ENCODE data around the gene MNAT1.
"Not testable (repeated sequence)": the region's sequence is repeated elsewhere in the genome, so short reads cannot be mapped to it uniquely, and the experiment has no call there.

Gene MNAT1

DNA sequence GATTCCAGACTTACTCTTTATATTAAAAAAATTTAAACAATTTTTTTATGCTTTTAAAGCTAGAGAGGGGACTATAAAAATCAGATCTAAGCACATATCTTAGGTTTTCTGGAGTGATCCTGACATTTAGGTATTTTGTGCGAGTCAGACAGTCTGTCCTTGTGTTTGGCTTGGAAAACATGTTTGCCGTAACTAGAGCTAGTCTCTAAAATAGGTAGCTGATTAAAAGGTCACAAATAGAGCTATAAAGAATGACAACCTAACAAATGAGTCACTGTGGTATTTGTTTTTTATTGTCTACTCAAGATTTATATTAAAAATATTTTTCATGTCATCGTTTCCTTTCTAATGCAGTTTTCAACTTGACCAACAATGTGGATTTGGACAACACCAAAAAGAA is 73.4 kb downstream of the MNAT1 start:
- no peak for DNase-seq

DNA sequence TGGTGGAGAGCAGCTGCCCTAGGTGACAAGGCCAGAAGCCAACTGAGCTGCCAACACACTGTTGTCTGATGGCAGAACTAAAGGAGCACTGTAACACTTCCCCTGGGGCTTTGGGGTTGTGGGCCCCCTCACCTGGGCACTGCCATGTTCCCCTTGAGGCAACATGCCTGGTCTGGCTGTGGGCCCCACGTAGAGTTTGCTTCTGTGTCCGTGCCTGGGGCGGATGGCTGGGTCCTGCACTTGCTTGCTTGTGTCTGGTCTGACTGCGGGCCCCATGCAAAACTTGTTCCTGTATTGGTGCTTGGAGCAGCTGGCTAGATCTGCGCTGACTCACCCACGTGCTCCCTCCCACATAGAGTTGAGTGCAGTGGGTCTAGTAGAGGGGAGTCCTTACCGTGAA is 78.4 kb downstream of the MNAT1 start:
- no peak for DNase-seq

DNA sequence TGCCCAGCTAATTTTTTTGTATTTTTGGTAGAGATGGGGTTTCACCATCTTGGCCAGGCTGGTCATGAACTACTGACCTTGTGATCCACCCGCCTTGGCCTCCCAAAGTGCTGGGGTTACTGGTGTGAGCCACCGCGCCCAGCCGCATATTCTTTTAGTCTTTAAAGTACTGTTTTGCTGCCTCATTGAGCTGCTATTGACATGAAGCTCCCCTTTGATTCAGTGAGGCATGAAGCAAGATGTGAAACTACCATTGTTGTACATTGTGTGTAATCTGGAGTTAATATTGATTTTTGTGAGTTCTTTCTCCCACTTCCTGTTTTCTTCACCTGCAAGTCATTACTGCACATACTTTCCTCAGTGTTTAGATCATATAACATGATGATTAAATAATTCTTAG is 80.8 kb downstream of the MNAT1 start:
- DNase-seq, result peak; percentile 26

DNA sequence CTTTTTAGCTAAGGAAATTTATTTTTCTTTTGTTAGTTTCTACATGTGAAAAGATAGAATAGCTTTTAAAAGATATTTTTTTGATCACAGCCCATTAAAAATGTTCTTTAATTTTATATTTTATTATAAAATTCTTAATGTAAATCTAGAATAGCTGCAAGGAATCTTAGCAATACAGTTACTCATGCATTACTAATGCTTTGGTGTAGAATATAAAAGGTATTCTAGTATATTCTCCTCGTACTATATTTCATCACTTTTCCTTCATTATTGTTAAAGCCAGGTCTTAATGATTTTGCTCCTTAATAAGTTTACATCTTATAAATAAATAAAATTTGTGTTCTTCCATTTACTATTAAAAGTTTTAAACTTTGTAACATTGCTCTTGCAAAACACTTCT is 82.6 kb downstream of the MNAT1 start:
- no peak for DNase-seq

DNA sequence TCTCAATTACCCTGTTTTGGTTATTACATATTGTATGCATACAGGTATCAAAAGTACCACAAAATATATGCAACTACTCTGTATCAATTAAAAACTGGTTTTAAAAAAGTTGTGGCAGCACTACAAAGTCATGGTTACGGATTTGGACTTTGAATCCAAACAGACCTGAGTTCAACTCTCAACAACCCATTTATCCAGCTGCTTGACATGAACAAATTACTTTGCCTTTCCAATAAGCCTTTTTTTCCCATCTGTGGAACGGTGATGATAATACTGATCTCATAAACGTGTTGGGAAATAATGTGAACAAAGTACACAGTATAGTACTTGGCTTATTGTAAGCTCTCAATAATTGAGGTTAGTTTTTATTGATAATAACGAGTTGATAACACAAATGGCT is 85.0 kb downstream of the MNAT1 start:
- no peak for DNase-seq

DNA sequence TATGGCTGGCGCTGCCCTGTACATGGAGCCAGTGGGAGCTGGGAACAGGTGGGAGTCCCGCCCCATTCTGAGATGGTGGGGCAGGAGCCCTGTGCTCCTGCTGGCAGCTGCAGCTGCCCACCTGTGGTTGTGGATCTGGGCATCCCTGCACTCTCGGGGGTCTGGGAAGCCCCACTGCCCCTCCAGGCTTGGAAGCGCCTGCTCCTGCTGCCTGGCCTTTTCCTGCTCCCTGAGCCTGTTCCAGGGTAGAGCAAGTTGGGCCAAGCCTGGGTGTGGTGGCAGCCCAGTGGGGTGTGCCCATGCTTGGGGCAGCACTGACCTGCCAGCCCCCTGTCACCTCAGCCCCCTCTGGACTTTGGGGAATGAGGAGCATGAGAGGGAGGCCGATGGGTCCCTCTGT is 104.0 kb downstream of the MNAT1 start:
- DNase-seq, result no peak

DNA sequence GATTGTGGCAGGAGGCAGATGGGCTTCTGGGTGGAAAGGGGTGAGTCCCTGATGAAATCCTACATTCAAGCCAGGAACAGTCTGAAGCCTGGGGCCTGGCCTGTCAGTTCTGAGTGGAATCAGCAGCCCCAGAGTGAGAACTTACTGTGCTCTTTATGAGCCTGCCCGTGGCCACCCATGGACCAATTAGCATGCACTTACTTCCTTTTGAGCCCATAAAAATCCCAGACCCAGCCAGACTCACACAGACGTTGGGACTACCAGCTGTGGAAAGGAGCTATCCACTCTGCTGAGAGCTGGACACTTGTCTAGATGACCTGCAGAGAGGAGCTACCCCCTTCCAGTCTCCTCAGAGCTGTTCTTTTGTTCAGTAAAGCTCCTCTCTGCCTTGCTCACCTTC is 104.5 kb downstream of the MNAT1 start:
- no peak for DNase-seq

DNA sequence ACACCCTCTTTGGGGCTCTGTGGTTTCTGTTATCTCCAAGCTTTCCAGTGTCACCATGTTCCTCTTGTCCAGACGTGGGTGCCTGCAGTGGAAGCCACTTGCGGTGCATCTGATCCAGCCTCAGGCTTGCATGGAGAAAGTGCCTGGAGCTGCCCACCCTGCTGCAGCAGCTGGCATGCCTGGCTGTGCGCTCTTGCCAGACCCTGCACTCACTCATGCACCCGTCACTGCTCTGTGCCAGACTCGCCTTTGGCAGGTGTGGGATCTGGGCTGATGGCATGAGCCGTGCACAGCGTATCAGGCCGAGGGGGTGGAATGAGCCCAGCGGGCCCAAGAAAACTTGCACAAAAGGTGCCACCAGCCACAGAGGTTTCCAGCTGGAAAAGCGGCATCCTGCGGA is 105.1 kb downstream of the MNAT1 start:
- DNase-seq, result no peak

DNA sequence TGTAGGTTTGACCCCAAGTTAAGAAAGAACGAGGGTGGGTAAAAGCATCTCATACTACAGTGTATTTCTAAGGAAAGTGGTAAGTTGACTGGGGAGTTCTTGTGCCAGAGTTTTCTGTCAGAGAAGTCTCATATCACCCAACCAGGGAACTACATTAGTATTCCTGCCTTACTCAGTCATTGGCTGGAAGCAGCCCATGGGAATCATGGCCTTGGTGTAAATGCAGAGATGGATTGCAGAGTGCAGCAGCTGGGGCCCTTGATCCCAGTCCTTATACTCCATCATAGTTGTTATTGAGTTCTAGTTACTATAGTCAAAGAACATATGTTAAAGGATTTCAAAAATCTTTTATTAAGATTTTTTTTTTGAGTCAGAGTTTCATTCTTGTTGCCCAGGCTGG is 105.8 kb downstream of the MNAT1 start:
- DNase-seq, result no peak

DNA sequence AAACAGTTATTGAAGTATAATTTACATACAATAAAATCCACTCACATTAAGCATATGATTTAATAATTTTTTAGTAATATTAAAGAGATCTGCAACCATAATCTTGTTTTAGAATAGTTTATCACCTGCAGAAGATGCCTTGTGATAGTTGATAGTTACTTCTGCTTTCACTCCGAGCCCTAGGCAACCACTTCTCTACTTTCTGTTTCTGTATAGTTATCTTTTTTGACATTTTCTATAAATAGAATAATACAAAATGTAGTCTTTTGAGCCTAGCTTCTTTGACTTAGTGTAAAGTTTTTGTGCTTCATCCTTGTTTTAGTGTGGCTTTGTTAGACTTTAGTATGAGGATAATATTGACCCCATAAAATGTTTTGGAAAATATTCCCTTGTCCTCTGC is 111.0 kb downstream of the MNAT1 start:
- no peak for DNase-seq

DNA sequence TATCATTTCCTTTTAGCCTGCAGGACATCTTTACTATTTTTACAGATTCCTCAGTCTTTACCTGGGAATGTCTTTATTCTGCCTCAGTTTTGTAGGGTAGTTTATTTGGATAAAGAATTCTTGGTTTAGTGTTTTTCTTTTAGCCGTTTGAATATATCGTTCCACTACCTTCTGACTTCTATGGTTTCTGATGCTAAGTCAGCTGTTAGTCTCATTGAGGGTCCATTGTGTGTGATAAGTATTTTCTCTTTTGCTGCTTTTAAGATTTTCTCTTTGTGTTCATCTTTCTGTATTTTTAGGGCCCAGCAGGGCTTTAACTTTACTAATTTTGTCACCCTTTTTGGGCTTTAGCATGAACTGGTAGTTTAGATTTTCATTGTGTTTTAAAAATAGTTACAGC is 113.5 kb downstream of the MNAT1 start:
- DNase-seq, result no peak

DNA sequence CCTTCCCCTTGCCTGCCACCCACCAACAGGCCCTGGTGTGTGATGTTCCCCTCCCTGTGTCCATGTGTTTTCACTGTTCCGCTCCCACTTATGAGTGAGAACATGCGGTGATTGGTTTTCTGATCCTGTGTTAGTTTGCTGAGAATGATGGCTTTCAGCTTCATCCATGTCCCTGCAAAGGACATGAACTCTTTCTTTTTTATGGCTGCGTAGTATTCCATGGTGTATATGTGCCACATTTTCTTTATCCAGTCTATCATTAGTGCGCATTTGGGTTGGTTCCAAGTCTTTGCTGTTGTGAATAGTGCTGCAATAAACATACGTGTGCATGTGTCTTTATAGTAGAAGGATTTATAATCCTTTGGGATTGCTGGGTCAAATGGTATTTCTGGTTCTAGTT is 117.1 kb downstream of the MNAT1 start:
- DNase-seq, result not testable (repeated sequence)

DNA sequence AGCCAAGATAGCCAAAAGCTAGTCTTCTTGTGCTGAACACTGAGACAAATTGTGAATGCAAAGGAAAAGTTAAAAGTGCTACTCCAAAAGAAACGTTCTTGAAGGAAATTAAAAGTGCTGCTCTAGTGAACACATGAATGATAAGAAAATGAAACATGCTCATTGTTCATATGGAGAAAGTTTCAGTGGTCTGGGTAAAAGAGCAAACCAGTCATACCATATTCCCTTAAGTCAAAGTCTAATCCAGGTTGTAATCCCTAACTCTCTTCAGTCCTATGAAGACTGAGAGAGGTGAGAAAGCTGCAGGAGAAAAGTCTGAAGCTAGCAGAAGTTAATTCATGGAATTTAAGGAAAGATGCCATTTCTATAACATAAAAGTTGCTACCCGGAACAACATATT is 121.5 kb downstream of the MNAT1 start:
- DNase-seq, result no peak

DNA sequence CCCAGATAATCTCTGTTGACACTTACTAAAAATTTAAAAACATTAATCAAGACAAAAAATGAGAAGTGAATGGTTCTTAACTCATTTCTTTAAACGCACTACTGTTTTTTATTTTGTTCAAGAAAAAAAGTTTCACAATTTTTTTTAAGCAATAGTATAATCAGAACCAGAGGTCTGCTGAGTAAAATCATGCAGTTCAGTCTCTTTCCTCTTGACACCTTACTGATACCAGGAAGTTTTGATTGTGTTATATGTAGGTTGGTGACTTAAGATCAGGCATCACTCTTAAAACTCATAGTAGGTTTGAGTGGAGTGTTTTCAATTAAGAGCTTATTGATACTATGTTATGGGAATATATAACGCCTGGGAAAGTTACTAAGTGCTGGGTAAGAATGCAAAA is 125.0 kb downstream of the MNAT1 start:
- no peak for DNase-seq

DNA sequence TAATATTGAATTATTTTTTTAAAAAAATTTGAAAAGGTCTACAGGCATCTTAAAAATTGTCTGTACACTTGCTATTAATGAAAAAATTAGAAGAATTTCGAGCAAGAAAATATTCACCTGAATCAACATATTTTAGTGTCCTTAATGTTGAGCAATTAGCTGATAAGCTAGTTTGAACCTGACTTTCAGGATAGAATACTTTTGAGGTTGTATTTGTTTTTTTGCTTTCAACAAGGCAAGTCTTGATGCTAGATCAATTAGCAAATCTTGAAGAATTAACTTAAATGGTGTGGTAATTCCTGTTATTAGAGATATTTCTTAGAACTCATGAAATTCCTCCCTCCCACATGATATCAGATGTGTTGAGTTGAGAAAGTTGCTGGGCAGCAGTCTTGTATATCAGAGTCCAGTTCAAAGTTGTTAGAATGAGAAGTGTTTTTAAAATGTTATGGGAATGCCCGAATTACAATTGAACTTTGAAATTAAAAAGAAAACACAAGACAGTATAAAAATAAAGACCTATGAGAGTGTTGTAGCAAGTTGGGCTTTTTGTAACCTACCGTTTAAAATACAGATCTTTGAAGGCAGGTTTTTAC is 127.1 kb downstream of the MNAT1 start:
- no peak for DNase-seq

DNA sequence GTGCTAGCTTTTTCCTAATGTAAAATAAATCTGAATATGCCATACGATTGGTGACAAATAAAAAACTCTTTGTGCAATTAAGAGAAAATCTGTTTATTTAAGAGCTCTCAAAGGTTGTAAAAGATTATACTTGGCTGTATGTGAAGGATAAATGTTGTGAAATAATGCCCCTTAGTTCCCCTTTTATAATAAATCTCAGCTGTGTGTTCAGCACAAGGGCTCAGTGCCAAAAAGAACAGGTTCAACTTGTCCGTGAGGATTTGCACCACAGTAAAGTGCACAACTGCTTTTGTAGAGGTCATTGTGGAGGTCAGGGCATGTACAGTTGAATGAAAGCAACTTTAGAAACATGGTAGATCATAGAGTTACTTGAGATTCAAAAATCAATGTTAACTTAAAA is 127.7 kb downstream of the MNAT1 start:
- peak; percentile 4 for DNase-seq

DNA sequence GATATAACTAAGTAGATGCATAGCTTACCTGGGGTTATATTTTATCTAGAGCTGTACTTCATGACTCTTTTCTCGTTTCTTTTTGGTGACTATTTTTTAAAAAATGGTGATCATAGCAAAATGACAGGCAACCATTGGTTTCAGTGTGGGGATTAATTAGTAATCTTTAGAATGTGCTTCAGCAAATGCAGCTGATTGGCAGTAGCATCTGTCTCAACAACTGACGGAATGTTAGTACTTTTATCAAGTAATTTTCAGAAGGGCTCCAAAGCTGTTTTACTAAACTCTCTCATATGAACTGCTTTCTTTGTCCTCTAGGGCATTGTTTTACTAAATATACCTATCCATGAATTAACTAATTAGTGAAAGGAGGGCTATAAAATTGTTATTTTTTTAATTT is 128.7 kb downstream of the MNAT1 start:
- DNase-seq, result no peak

DNA sequence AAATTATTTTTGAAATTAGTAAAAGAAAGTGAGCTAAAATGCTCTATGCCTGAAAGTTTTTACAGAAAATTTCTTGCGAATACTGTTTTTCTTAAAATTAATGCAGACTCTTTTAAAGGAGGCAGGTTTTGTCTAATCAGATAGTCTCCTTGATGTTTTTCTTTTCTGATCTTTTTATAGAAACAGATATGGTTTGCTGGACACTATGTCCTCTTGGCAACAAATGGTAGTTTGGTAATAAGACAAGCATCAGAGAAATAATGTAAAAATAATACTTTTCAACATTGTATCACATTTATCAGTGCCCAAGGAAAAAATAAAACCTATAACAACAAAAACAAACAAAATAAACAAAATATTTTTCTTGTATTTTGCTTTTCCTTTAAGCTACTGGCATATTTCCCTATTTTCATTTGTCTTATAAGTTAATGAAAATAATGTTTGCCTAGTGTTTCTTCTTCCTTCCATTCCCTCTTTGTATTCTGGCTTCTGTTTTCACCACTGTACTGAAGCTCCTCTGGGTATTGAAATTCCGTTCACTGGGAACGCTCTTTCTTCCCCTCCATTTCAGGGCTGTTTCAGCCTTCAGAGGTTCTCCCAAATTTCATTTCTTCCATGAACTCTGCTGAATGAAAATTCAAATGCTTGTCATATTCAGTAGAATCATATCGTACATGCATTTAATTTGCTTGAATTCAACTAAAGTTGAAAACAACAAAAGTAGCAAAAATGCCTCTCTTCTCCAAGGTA is 131.0 kb downstream of the MNAT1 start:
- DNase-seq, result no peak

DNA sequence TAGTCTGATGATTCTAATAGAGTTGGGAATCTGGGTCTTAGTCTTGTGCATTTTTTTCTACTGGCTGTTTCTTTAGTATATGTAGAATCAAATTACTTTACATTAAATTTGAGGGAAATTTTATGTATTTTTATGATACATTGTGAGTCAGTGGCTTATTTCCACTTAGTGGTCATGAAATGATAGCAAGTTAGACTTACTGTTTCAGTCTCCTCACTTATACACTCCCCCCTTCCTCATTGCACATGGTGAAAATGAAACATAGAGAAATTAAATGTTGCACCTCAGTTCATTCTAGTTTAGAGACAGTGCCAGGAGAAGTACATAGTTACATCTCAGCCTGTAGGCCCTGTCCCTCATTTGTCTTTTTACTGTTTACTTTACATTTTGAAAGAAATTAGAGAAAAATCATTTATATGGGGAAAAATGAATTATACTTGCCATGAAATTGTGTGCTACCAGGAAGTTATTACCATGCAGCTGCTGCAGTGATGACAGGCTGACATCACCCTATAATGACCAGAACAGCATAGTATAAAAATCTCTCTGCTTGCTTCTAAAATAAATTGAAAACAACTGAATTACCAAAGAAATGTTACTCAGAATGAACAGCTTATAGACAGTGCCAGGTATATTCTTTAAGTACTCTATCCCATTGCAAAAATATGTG is 133.1 kb downstream of the MNAT1 start:
- peak; percentile 23 for DNase-seq

DNA sequence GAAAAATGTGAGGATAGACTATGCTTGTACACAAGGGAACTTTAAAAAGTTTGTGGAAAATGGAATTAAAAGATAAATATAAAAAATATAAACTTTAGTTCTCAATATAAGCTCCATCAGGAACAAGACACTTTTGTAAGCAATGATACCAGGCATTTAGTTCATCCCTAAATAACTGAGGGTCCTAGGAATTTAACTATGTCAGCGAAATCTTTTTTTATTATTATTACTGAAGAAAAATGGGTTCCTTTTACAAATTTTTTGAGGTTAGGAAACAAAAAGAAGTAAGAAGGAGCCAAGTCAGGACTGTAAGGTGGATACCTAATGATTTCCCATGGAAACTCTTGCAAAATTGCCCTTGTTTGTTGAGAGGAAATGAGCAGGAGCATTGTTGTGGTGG is 143.6 kb downstream of the MNAT1 start:
- no peak for DNase-seq

DNA sequence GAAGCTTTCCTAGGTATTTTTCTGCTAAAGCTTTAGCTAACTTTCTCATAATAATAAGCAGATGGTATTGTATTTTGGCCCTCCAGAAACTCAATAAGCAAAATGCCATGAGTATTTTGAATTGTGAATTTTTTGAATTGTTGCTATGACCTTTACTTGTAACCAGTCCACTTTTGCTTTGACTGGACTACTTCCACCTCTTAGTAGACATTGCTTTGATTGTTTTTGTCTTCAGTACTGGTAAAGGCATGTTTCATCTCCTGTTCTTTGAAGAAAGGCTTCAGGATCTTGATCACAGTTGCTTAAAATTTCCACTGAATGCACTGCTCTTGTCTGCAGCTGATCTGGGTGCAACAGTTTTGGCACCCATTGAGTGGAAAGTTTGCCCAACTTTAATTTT is 144.0 kb downstream of the MNAT1 start:
- DNase-seq, result peak; percentile 14

DNA sequence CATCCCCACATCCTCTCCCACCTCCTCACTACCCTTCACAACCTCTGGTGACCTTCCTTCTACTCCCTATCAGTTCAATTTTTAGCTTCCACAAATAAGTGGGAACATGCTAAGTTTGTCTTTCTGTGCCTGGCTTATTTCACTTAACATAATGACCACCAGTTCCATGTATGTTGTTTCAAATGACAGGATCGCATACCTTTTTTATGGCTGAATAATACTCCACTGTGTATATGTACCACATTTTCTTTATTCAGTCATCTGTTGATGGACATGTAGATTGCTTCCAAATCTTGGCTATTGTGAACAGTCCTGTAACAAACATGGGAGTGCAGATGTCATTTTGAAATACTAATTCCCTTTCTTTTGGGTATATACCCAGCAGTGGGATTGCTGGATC is 147.7 kb downstream of the MNAT1 start:
- no peak for DNase-seq

DNA sequence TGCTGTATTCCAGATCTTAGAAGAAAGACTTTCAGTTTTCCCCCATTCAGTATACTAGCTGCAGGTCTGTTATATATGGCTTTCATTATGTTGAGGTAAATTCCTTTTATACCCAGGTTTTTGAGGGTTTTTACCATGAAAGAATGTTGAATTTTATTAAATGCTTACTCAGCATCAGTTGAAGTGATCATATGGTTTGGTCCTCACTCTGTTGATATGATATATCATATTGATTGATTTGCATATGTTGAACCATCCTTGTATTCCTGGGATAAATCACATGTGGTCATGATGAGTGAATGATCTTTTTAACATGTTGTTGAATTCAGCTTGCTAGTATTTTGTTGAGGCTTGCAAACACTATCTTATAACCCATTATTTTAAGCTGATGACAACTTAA is 149.6 kb downstream of the MNAT1 start:
- no peak for DNase-seq

DNA sequence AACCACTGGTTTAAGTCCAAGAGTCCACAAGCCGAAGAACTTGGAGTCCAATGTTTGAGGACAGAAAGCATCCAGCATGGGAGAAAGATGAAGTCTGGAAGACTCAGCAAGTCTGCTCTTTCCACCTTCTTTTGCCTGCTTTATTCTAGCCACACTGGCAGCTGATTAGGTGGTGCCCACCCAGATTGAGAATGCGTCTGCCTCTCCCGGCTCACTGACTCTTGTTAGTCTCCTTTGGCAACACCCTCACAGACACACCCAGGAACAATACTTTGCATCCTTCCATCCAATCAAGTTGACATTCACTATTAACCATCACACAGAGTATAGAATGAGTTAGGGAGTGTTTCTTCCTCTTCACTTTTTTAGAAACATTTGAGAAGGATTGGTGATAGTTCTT is 156.1 kb downstream of the MNAT1 start:
- DNase-seq, result not testable (repeated sequence)

DNA sequence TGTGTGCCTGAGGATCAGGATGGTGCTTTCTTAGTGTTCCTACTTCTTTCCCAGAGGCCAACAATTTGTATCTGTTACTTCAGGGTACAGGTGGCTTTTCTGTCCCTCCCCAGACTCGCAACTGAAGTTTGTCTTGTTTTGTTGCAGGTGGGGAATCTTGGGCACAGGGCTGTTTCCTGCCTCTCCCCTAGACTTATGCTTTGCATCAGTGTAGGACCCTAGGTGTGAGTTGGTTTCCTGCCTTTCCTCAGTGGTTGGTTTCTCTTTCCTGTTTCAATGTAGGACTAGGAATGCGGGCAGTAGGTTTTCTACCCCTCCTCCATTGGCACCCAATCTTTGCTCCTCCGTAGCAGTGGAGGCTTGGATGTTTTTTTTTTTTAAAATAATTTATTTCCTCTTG is 159.3 kb downstream of the MNAT1 start:
- DNase-seq, result no peak
